GM10266 (cell line): ENCODE data around the gene NETO1.

ENCODE experiments used
- DNase-seq: peaks from one replicate; pipeline ENCODE4 v3.0.0; 2012; ENCODE audit errors: extremely low spot score
- TF ChIP-seq, protein P1 (sequence below): IDR thresholded peaks from 2 replicates; pipeline ENCODE4 v1.5.1; 2012; ENCODE audit warnings: mild to moderate bottlenecking, low read depth; ENCODE audit not compliant: control insufficient read depth, insufficient read depth; ENCODE audit errors: missing control alignments

NETO1 gene

DNA sequence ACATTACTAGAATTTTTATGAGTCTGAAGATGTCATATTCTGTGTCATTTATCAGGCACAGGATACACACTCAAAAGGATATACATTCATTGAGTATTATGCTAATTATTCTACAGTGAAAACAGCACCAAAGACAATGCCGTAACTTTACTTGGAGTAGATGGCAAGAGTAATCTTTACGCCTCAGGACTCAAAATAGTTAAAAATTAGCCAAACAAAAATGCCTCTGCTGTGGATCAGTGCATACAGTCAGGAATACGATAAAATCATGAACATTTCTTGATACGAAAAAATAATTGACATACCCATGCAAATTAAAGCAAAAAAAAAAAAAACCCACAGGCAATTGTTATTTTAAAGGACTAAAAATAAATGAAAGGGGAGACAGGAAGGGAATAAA, 129.7 kb downstream of the NETO1 start:
- DNase-seq = no peak
- TF ChIP-seq, protein P1, sequence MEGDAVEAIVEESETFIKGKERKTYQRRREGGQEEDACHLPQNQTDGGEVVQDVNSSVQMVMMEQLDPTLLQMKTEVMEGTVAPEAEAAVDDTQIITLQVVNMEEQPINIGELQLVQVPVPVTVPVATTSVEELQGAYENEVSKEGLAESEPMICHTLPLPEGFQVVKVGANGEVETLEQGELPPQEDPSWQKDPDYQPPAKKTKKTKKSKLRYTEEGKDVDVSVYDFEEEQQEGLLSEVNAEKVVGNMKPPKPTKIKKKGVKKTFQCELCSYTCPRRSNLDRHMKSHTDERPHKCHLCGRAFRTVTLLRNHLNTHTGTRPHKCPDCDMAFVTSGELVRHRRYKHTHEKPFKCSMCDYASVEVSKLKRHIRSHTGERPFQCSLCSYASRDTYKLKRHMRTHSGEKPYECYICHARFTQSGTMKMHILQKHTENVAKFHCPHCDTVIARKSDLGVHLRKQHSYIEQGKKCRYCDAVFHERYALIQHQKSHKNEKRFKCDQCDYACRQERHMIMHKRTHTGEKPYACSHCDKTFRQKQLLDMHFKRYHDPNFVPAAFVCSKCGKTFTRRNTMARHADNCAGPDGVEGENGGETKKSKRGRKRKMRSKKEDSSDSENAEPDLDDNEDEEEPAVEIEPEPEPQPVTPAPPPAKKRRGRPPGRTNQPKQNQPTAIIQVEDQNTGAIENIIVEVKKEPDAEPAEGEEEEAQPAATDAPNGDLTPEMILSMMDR = no peak

DNA sequence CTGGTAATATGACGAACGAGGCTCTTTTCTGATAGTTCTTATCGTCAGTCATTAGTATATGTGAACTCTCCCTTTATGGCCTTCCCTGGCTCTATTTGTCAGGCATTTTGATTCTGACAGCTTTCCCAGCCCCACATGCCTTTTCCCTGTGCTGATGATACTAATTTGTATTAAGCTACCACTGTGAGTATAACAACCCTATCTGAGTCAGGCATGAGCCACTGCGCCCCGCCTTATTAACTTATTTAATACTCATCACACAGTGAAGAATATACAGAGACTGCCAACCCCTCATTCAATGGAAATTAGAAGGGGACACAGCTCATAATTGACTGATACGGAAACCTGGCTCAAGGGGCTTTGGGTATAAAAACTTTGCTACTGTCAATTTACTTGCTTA, 140.0 kb downstream of the NETO1 start:
- DNase-seq = no peak
- TF ChIP-seq, protein P1 = no peak

DNA sequence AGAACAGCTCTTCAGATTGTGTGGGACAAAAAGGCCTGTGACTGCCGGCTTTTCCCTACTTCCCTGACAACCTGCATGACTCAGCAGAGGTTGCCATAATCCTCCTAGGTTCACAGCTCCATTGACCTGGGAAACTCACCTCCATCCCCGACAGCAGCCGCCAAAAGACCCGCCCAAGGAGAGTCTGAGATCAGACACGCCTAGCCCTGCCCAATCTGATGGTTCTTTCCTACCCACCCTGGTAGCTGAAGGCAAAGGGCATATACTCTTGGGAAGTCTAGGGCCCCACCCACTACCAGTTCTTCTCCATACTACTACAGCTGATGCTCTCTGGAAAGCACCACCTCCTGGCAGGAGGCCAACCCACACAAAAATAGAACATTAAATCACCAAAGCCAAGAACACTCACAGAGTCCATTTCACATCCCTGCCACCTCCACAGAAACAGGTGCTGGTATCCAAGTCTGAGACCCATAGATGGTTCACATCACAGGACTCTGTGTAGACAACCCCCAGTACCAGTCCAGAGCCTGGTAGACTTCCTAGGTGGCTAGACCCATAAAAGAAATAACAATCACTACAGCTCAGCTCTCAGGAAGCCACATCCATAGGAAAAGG, 140.6 kb downstream of the NETO1 start:
- TF ChIP-seq, protein P1 = no peak
- no peak for DNase-seq

DNA sequence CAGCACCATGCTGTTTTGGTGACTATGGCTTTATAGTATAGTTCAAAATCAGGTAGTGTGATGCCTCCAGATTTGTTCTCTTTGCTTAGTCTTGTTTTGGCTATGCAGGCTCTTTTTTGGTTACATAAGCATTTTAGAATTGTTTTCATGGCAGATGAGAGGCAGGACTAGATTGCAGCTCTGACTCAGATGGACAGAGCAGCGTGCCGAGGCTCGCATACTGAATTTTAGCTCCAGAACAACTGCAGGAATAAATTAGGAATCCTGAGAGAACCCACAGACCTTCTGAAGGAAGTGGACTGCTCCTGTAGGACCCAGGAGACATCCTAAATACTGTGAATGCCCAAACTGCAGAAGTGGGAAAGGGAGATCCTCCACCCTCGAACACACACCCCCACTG, 141.6 kb downstream of the NETO1 start:
- TF ChIP-seq, protein P1 = no peak

DNA sequence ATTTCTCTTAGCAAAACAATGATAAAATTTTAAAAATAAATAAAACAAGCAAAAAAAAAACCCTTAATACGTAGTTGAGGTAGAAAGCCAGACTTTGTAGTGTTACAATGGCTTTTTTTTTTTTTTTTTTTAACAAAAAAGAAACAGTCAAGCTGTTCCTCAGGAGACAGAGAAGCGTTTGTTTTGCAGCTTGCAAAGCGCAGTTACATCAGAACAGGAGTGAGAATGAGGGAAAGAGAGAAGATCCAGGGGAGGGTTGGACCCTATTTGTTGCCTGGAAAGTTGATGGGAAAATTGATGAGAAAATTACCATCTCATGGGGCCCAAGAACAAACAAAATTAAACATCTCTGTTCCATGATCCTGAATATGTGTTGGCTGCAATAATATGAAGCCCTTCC, 146.5 kb downstream of the NETO1 start:
- TF ChIP-seq, protein P1 = no peak
- no peak for DNase-seq

More for the DNA sequence above, 141.6 kb downstream of the NETO1 start:
- DNase-seq = no peak

DNA sequence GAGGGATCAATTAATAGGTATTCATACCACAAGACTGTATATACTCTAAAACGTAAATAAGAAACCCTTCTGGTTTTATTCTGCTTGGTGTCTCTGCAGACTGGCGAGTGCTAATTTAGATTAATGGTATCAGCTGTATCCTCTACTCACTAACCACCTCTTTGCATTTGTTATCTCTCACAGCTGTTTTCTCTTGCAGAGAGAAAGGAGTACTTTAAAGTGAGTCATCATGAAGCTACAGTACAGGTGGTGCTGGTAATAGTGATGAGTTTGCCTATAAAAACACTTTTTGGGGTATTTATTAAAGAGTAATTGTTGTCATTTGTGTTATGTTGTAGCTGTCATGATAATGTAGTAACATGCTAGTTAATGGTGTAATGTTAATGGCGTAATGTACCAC, 147.7 kb downstream of the NETO1 start:
- no peak for DNase-seq
- TF ChIP-seq, protein P1 = no peak

DNA sequence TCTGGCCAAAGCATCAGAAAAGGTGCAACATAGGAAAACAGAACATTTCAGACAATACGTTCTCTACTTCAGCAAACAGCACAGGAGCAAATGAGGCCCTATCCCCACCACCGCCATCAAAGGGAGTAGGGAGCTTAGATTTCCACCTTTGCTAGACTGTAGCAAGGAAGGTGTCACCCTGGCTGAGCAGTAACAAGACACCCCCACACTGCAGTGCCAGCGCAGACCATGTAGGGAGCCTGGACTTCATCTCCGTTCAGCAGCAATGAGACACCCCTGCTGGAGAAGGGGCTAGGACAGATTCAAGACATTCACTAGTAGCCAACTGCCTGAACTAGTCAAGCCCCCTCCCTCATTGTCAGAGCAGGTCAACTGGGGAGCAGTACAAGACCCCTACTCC, 163.6 kb downstream of the NETO1 start:
- TF ChIP-seq, protein P1 = no peak
- no peak for DNase-seq
